MCF 10A (cell line): ENCODE data around the gene CCDC93. TPM values are rescaled to one million over a fixed set of nuclear protein-coding genes. Genes with fewer than 3 reads are reported as not detected.
A peak's percentile ranks its signal among the peaks of the same experiment; 100 is the strongest.

Source experiments
- BruUV-seq: library from RNA; stranded (reverse); fragments of 400-500 nt; replicated peaks from 2 replicates; lab custom pipeline; 2021; lab: Mats Ljungman, UMichigan
- CTCF ChIA-PET: fragments of 300-600 bp; sonication (Branson Sonifier 250); formaldehyde crosslinking; extraction: SDS; loops from one replicate; lab custom pipeline; 2021; ENCODE audit warnings: antibody characterized with exemption, inconsistent platforms; lab: Yijun Ruan, JAX
- POLR2A ChIA-PET: fragments of 300-600, 350-650 bp; sonication (Branson Sonifier 250); formaldehyde crosslinking; extraction: SDS; loops from one replicate; lab custom pipeline; 2020; ENCODE audit warnings: antibody characterized with exemption, inconsistent platforms; lab: Yijun Ruan, JAX
- DNase-seq: peaks from one replicate; pipeline ENCODE4 v3.0.0-alpha.2; 2018; ENCODE audit not compliant: unreplicated experiment
- H3K27ac Mint-ChIP-seq: one replicate; pipeline ENCODE4 v1.8.0; 2022; ENCODE audit warnings: mild to moderate bottlenecking, low read depth, mixed read lengths; ENCODE audit not compliant: unreplicated experiment
- H3K27me3 Mint-ChIP-seq: one replicate; pipeline ENCODE4 v1.8.0; 2022; ENCODE audit warnings: mixed read lengths; ENCODE audit not compliant: insufficient read depth, unreplicated experiment
- H3K36me3 Mint-ChIP-seq: one replicate; pipeline ENCODE4 v1.8.0; 2022; ENCODE audit warnings: mild to moderate bottlenecking, moderate library complexity, mixed read lengths; ENCODE audit not compliant: insufficient read depth, unreplicated experiment
- H3K4me1 Mint-ChIP-seq: one replicate; pipeline ENCODE4 v1.8.0; 2022; ENCODE audit warnings: mixed read lengths; ENCODE audit not compliant: insufficient read depth, unreplicated experiment
- H3K4me3 Mint-ChIP-seq: one replicate; pipeline ENCODE4 v1.8.0; 2022; ENCODE audit warnings: mild to moderate bottlenecking, moderate library complexity, mixed read lengths; ENCODE audit not compliant: unreplicated experiment
- H3K9me3 Mint-ChIP-seq: one replicate; pipeline ENCODE4 v1.8.0; 2022; ENCODE audit warnings: mixed read lengths; ENCODE audit not compliant: unreplicated experiment
- intact Hi-C: fragments of 100-400 bp; cut with micrococcal nuclease; formaldehyde crosslinking; loops from 2 replicates; pipeline ENCODE4 v1.14.1; 2022
- total RNA-seq: library from RNA; stranded (reverse); gene quantifications from 2 replicates; pipeline ENCODE4 v1.2.3, GENCODE V29; 2022
- TF ChIP-seq, protein P1 (sequence below): fragments of 200-600 bp; IDR thresholded peaks from one replicate; pipeline ENCODE4 v1.8.0; 2022; ENCODE audit warnings: antibody characterized with exemption, mild to moderate bottlenecking; ENCODE audit not compliant: unreplicated experiment

CCDC93 gene
- total RNA-seq, 1 experiment from 2014 or later, result 37.8 TPM

DNA sequence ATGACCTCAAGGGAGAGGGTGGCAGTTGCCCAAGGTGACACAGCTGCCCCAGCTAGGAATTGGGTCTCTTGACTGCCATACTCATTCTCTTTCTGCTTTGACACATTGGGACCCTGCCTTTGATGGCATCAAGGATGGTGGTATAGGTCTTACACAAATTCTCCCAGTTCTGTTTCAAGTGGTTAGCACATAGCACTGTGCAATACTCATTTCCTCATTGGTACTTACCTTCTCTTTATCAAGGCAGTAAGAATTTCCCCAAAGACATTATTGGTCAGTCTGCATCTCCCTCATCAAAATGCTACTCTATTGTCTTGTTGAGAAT, 35.9 kb upstream of the CCDC93 start:
- intact Hi-C loops, result loop anchor here (5.0 kb wide), 3 partner anchors 173 to 818 kb away; no protein-coding TSS in a partner anchor
- H3K9me3 Mint-ChIP-seq, result no peaks in the 10 kb centered on the region

DNA sequence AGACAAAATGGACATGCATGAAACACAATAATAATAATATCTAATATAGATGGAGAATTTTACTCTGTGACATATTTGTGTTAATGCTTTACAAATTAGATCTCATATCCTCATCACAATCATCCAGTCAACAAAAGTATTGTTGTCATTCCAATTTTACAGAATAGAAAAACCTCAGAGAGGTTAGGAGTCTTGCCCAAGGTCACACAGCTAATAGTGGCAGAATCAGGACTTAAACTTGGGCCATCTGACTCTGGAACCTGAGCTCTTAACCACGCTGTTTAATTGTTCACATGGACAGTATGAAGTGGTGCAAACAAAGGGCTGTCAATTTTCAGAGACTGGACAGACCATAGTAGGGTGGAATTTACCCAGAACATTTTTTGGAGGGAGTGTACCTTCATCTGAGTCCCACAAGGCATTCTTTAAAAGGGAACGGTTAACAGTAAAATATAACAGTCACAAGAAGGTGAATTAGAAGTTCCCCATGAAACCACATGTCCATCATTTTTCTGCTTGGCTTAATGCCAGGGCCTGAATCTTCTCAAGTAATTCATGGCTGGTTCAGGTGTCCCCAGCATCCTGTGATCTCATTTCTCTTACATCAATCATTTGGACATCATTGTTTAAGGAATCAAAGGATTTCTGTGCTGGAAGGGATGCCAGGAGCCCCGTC, 35.4 kb upstream of the CCDC93 start:
- POLR2A ChIA-PET, result no interaction called here
- no peak overlapping the region for H3K27ac Mint-ChIP-seq
- peaks cover 5% of the 10 kb centered on the region for H3K4me1 Mint-ChIP-seq
- H3K4me3 Mint-ChIP-seq, result no peak overlapping the region
- CTCF ChIA-PET, result interaction anchor here (3.9 to 14.4 kb wide), 2 partner anchors 11 to 814 kb away, joined by 24 to 164 read pairs; no protein-coding TSS in a partner anchor
- no peaks in the 10 kb centered on the region for H3K36me3 Mint-ChIP-seq
- peaks cover 19% of the 10 kb centered on the region for H3K27me3 Mint-ChIP-seq
- H3K9me3 Mint-ChIP-seq, result no peaks in the 10 kb centered on the region
- no TSS peak for BruUV-seq
- intact Hi-C loops, result loop anchor here (5.0 kb wide), 3 partner anchors 173 to 818 kb away; no protein-coding TSS in a partner anchor
- peak; percentile 11 for DNase-seq
- TF ChIP-seq, protein P1, sequence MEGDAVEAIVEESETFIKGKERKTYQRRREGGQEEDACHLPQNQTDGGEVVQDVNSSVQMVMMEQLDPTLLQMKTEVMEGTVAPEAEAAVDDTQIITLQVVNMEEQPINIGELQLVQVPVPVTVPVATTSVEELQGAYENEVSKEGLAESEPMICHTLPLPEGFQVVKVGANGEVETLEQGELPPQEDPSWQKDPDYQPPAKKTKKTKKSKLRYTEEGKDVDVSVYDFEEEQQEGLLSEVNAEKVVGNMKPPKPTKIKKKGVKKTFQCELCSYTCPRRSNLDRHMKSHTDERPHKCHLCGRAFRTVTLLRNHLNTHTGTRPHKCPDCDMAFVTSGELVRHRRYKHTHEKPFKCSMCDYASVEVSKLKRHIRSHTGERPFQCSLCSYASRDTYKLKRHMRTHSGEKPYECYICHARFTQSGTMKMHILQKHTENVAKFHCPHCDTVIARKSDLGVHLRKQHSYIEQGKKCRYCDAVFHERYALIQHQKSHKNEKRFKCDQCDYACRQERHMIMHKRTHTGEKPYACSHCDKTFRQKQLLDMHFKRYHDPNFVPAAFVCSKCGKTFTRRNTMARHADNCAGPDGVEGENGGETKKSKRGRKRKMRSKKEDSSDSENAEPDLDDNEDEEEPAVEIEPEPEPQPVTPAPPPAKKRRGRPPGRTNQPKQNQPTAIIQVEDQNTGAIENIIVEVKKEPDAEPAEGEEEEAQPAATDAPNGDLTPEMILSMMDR, result no peak

More for the DNA sequence above, 35.9 kb upstream of the CCDC93 start:
- DNase-seq, result no peak
- H3K4me3 Mint-ChIP-seq, result no peak overlapping the region
- H3K27me3 Mint-ChIP-seq, result peaks cover 19% of the 10 kb centered on the region
- H3K36me3 Mint-ChIP-seq, result no peaks in the 10 kb centered on the region
- ChIA-PET CTCF (interaction anchor here (14.4 kb wide), 1 partner anchor 11 kb away, joined by 164 read pairs; no protein-coding TSS in a partner anchor), POLR2A (no interaction called here)
- no peak overlapping the region for H3K27ac Mint-ChIP-seq
- TF ChIP-seq, protein P1, result no peak
- BruUV-seq, result no TSS peak
- peaks cover 5% of the 10 kb centered on the region for H3K4me1 Mint-ChIP-seq

DNA sequence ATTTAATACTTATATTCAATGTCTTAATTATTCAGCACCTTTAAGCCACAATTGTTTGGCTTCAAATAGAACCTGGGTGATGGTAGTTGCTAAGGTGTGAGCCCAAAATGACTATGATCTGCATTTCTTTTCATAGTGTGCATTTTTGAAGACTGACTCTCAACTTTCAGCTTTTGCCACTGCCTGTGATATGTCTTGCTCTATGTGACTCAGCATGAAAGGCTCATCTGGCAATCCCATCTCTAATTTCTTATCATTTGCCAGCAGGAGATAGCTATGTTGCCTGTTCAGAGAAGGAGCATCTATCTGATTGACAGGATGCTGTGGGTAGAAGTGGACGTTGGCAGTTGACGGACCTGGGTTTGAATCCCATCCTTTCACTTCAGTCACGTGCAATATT, 34.5 kb upstream of the CCDC93 start:
- no peak overlapping the region for H3K4me3 Mint-ChIP-seq
- BruUV-seq, result no TSS peak
- peaks cover 6% of the 10 kb centered on the region for H3K9me3 Mint-ChIP-seq
- no peak for DNase-seq
- peaks cover 27% of the 10 kb centered on the region for H3K27me3 Mint-ChIP-seq
- intact Hi-C loops, result loop anchor here (5.0 kb wide), 3 partner anchors 174 to 819 kb away; no protein-coding TSS in a partner anchor
- ChIA-PET CTCF (interaction anchor here (3.1 to 14.4 kb wide), 3 partner anchors 12 to 815 kb away, joined by 24 to 164 read pairs (median 27); no protein-coding TSS in a partner anchor), POLR2A (interaction anchor here (2.5 kb wide), 1 partner anchor 41 kb away, joined by 9 read pairs; the partner anchor contains the start of gene INSIG2)
- H3K27ac Mint-ChIP-seq, result no peak overlapping the region
- H3K36me3 Mint-ChIP-seq, result no peaks in the 10 kb centered on the region
- TF ChIP-seq, protein P1, result no peak
- peaks cover 5% of the 10 kb centered on the region for H3K4me1 Mint-ChIP-seq

DNA sequence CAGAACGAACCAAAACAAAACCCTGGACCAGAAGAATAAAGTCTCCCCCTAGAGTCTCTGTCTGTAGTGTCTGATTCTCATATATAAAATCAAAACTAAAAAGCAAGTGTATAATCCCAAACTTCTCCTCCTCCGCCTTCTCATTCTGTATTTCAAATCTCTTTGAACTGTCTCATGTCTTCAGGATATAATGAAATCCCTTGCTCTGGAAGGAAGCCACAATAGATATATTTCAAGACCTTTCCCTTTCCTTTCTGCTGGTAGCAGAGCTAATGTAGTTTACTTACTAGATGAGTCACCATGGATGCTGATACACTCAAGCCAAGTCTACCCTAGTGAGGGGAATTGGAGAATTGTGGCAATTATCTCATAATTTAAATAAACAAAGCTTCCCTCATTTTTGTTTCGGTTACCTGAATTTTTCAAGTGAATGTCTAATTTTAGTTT, 33.5 kb upstream of the CCDC93 start:
- BruUV-seq, result no TSS peak
- no peak overlapping the region for H3K27ac Mint-ChIP-seq
- peaks cover 33% of the 10 kb centered on the region for H3K27me3 Mint-ChIP-seq
- peaks cover 5% of the 10 kb centered on the region for H3K4me1 Mint-ChIP-seq
- POLR2A ChIA-PET, result interaction anchor here (0.9 to 2.5 kb wide), 4 partner anchors 13 to 42 kb away, joined by 3 to 9 read pairs (median 6); partner anchors contain the start of gene INSIG2
- CTCF ChIA-PET, result interaction anchor here (0.6 to 14.4 kb wide), 30 partner anchors 7 to 1147 kb away, joined by 3 to 164 read pairs (median 4); partner anchors contain the start of gene CCDC93
- H3K9me3 Mint-ChIP-seq, result peaks cover 6% of the 10 kb centered on the region
- no peaks in the 10 kb centered on the region for H3K36me3 Mint-ChIP-seq
- TF ChIP-seq, protein P1, result no peak
- no peak overlapping the region for H3K4me3 Mint-ChIP-seq
- peak; percentile 44 for DNase-seq
- intact Hi-C loops, result loop anchor here (1.0 to 5.0 kb wide), 4 partner anchors 14 to 820 kb away; no protein-coding TSS in a partner anchor
